Iris pigment epithelial cell (primary cell): ENCODE measurements around the gene PRKG2.
A peak's percentile ranks its signal among the peaks of the same experiment; 100 is the strongest.
"Not testable (repeated sequence)": the region's sequence is repeated elsewhere in the genome, so short reads cannot be mapped to it uniquely, and the experiment has no call there.

Experiments
- DNase-seq: peaks from one replicate; pipeline ENCODE4 v3.0.0-alpha.2; 2011; ENCODE audit warnings: low read depth

PRKG2 gene

GRCh38 chr4:81214881-81215868 is at the start of gene PRKG2:
Gene PRKG2, minus strand, starts transcription at chr4:81215222. Its CDS starts 10,175 bp downstream, at chr4:81205047.
- peak; percentile 54 for DNase-seq

- no peak for DNase-seq
These were observed 45.5 kb upstream of the PRKG2 start for GRCh38 chr4:81260443-81261101.

DNA sequence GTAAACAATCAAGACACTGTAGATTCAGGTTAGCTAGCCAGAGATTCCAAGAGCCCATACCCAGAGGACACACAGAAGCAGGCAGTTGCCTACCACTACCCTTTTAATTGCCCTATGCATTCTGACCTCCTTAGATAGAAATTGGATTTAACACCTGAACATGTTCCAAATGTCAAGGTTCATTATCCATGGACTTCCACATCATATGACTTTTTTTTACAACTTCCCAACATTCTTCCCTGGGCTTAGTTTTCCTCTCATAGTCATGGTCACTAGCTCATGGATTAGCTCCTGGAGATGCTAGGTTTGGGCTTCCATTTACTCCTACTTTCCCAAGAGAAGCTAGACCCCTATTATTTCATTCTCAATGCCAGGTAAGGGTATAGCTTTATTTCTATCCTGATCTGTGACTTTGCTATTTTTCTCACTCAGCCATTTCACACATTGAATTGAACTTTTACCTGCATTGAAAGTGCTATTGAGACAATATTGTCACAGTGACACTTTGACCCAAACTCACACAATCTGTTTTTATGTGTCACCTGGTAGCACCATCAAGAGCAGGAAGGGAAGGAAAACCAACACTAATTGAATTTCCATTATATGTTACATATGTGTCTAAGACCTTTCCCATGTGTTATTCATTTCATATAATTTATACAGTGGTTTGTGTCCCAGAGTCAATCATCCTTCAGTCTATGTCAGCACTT is 44.0 kb upstream of the PRKG2 start:
- no peak for DNase-seq

GRCh38 chr4:81257816-81258215 is 42.8 kb upstream of the PRKG2 start:
- DNase-seq, result no peak

GRCh38 chr4:81257021-81257420 is 42.0 kb upstream of the PRKG2 start:
- peak; percentile 79 for DNase-seq

- peak; percentile 27 for DNase-seq
These were observed 41.3 kb upstream of the PRKG2 start for GRCh38 chr4:81256059-81256970.

DNA sequence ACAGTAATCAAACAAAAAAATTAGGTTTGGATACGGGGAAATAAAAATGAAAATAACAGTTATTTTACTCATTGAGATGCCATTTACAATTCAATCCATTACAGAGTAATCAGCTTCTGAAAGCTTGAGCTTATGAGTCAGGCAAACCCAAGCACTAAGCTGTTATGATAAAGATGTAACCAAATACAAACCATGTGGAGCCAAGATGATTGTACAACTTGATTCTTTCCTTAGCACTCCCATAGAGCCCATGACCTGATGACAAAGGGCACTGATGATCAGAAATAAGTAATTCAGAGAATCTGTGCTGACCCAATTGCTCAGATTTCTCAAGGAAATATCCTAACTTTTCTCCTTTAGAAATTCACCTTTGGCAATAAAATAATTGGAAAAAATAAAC is 40.5 kb upstream of the PRKG2 start:
- DNase-seq, result peak; percentile 94

DNA sequence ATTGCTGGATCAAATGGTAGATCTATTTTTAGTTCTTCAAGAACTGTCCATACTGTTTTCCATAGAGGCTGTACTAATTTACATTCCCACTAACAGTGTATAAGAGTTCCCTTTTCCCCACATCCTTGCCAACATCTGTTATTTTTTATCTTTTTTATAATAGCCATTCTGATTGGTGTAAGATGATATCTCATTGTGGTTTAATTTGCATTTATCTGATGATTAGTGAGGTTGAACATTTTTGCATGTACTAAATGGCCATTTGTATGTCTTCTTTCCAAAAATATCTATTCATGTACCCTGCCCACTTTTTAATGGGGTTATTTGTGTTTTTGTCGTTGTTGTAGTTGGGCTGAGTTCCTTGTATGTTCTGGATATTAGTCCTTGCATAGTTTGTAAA is 35.4 kb upstream of the PRKG2 start:
- no peak for DNase-seq

- DNase-seq, result no peak
These were observed 30.4 kb upstream of the PRKG2 start for GRCh38 chr4:81245218-81246009.

- DNase-seq, result no peak
These were observed 22.8 kb upstream of the PRKG2 start for GRCh38 chr4:81237791-81238190.

GRCh38 chr4:81235982-81236749 is 21.1 kb upstream of the PRKG2 start:
- no peak for DNase-seq

GRCh38 chr4:81227968-81228367 is 12.9 kb upstream of the PRKG2 start:
- DNase-seq, result no peak

GRCh38 chr4:81227138-81227537 is 12.1 kb upstream of the PRKG2 start:
- no peak for DNase-seq

DNA sequence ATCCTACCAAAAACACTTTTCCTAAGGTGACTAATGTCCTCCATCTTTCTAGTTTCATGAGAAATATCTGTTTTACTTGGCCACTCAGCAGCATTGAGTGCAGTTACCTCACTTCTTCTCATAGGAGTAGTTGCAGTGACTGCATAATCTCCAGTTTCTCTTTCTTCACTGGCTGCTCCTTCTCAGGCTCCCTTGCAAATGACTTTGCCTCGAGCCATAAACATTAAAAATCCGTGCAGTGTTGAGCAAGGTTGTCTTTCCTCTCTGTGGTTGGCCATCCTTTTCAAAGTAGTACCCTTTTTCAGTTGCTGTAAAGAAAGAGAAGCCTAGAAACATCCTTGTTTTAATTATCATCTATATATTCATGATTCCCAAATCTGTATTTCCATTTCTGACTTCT is 10.2 kb upstream of the PRKG2 start:
- DNase-seq, result no peak

GRCh38 chr4:81222082-81222472 is 7.1 kb upstream of the PRKG2 start:
- not testable (repeated sequence) for DNase-seq

- peak; percentile 54 for DNase-seq
These were observed 6.5 kb upstream of the PRKG2 start for GRCh38 chr4:81221303-81222081.

- DNase-seq, result no peak
These were observed 5.2 kb upstream of the PRKG2 start for GRCh38 chr4:81220271-81220670.

- DNase-seq, result no peak
These were observed 3.2 kb upstream of the PRKG2 start for GRCh38 chr4:81218206-81218605.

DNA sequence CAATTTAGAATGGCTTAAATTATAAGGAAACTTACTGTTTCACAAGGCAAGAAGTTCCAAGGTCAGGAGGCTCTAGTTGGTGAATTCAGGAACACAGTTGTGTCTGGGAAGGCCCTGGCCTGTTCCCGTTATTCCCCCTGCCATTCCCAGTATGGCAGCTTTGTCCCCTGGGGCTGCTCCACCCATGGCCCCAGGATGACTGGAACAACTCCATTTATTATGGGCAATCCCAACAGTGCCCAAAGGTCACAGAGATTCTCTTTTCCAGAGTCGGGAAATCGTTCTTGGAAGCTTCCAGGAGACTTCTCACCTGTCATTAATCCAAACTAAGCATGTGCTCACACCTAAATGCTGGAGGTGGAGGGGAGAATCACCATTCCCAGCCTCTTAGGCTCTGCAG is 2.8 kb upstream of the PRKG2 start:
- no peak for DNase-seq
